KMS-11 (cell line): ENCODE results near the gene RNF14.
A peak's percentile ranks its signal among the peaks of the same experiment; 100 is the strongest.

Experiments
- H2AFZ ChIP-seq: fragments of 200-600 bp; sonication (generic); 2 replicates; pipeline ENCODE4 v1.6.1; 2016; ENCODE audit warnings: antibody characterized with exemption, mixed run types, low read depth
- H3K27ac ChIP-seq: fragments of 200-600 bp; sonication (generic); 2 replicates; pipeline ENCODE4 v1.6.1; 2016; ENCODE audit warnings: mild to moderate bottlenecking, mixed run types
- H3K27me3 ChIP-seq: fragments of 200-600 bp; sonication (generic); 2 replicates; pipeline ENCODE4 v1.6.1; 2017; ENCODE audit warnings: mild to moderate bottlenecking, low read depth, mixed run types, moderate library complexity; ENCODE audit not compliant: insufficient read depth
- H3K36me3 ChIP-seq: fragments of 200-600 bp; sonication (generic); 2 replicates; pipeline ENCODE4 v1.6.1; 2017; ENCODE audit warnings: mild to moderate bottlenecking, mixed run types; ENCODE audit not compliant: insufficient read depth
- H3K4me1 ChIP-seq: fragments of 200-600 bp; sonication (generic); 2 replicates; pipeline ENCODE4 v1.6.1; 2016; ENCODE audit warnings: mild to moderate bottlenecking, low read depth, mixed run types; ENCODE audit not compliant: poor library complexity, severe bottlenecking
- H3K4me2 ChIP-seq: fragments of 200-600 bp; sonication (generic); 2 replicates; pipeline ENCODE4 v1.7.0; 2016; ENCODE audit warnings: mild to moderate bottlenecking, mixed run types
- H3K4me3 ChIP-seq: fragments of 200-600 bp; sonication (generic); IDR thresholded peaks from 2 replicates; pipeline ENCODE4 v1.6.1; 2017; ENCODE audit warnings: low read depth, low read length, mixed read lengths; ENCODE audit not compliant: insufficient read depth
- H3K79me2 ChIP-seq: fragments of 200-600 bp; sonication (generic); 2 replicates; pipeline ENCODE4 v1.6.1; 2016; ENCODE audit warnings: low read depth, mixed run types; ENCODE audit not compliant: insufficient read depth
- H3K9ac ChIP-seq: fragments of 200-600 bp; sonication (generic); 2 replicates; pipeline ENCODE4 v1.6.1; 2016; ENCODE audit warnings: mild to moderate bottlenecking, mixed run types
- H4K20me1 ChIP-seq: fragments of 200-600 bp; sonication (generic); 2 replicates; pipeline ENCODE4 v1.6.1; 2016; ENCODE audit warnings: mild to moderate bottlenecking, mixed run types; ENCODE audit not compliant: insufficient read depth
- TF ChIP-seq, protein P1 (sequence below): fragments of 200-600 bp; sonication (generic); conservative IDR thresholded peaks from 2 replicates; pipeline ENCODE4 v1.6.1; 2017; ENCODE audit warnings: low read depth, mild to moderate bottlenecking, antibody characterized with exemption, low read length, moderate library complexity, mixed read lengths

RNF14 gene

DNA sequence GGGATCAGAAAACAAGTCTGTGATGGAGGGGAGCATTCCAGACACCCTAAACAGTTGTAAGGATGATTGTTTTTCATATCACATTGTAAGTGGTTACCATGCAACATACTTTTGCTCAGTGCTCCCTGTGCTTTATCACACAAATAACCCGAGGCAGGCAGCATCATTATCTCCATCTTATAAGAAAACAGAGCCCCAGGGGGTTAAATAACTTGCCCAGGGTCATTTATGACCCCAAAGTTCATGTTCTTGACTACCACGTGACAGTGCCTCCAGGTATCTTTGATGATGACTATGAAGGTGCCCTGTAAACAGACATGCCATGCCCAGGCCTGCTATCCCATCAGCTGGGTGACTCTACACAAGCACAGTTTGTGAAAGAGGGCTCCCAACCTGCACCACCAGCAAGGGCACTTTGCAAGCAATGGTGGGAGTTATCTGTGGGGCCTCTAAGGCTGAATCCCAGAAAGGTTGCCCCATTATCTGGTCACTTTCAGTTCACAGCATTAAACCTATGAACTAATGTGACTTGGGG lies 34.4 kb downstream of the RNF14 start:
- Histone ChIP-seq H3K4me1 (peaks cover 25% of the 10 kb centered on the region), H3K79me2 (no peaks in the 10 kb centered on the region), H3K27me3 (no peaks in the 10 kb centered on the region), H4K20me1 (no peaks in the 10 kb centered on the region), H2AFZ (no peak overlapping the region), H3K36me3 (no peaks in the 10 kb centered on the region), H3K9ac (no peak overlapping the region), H3K4me3 (no peak overlapping the region), H3K27ac (no peak overlapping the region), H3K4me2 (no peak overlapping the region)
- TF ChIP-seq, protein P1, sequence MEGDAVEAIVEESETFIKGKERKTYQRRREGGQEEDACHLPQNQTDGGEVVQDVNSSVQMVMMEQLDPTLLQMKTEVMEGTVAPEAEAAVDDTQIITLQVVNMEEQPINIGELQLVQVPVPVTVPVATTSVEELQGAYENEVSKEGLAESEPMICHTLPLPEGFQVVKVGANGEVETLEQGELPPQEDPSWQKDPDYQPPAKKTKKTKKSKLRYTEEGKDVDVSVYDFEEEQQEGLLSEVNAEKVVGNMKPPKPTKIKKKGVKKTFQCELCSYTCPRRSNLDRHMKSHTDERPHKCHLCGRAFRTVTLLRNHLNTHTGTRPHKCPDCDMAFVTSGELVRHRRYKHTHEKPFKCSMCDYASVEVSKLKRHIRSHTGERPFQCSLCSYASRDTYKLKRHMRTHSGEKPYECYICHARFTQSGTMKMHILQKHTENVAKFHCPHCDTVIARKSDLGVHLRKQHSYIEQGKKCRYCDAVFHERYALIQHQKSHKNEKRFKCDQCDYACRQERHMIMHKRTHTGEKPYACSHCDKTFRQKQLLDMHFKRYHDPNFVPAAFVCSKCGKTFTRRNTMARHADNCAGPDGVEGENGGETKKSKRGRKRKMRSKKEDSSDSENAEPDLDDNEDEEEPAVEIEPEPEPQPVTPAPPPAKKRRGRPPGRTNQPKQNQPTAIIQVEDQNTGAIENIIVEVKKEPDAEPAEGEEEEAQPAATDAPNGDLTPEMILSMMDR, result no peak

DNA sequence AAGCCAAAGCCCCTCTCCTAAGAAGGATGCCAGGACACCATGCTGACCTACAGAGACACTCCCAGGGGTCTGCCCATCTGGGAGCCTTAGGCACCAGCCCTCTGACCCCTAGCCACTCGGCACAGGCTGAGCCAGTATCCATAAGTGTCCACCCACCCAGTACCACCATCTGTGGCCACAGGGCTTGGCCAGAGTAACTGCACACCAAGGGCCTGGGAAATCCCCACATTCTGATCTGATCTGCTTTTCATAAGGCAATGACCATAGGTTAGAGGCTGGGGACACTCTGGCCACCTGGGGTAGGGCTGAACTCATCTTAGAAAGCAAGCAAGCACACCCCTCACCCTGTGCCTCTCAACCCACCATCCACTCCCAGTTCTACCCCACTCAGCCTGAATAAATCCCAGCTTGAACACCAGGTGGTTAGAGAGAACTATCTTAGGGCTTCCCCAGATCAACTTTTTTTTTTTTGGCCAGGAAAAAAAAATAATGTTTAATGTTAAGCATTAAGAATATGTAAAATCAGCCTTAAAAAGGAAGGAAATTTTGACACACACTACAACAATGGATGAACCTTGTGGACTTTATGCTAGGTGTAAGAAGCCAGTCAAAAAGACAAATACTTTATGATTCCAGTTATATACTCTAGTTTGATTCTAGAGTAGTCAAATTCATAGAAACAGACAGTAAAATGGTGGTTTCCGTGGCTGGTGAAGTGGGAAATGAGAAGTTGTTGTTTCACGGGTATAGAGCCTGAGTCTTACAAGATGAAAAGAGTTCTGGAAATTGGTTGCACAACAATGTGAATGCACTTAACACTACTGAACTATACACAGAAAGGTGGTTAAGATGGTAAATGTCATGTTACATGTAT lies 37.7 kb downstream of the RNF14 start:
- Histone ChIP-seq H3K36me3 (no peaks in the 10 kb centered on the region), H3K27ac (peak overlapping the region; percentile 32; the same call in 1 of the 2 replicates), H3K4me2 (peak overlapping the region; percentile 39; the same call in 1 of the 2 replicates), H2AFZ (no peak overlapping the region), H3K79me2 (no peaks in the 10 kb centered on the region; the same call in 1 of the 2 replicates), H3K27me3 (no peaks in the 10 kb centered on the region), H3K9ac (no peak overlapping the region), H3K4me1 (peaks cover 58% of the 10 kb centered on the region), H3K4me3 (no peak overlapping the region), H4K20me1 (no peaks in the 10 kb centered on the region)
- TF ChIP-seq, protein P1, result no peak

DNA sequence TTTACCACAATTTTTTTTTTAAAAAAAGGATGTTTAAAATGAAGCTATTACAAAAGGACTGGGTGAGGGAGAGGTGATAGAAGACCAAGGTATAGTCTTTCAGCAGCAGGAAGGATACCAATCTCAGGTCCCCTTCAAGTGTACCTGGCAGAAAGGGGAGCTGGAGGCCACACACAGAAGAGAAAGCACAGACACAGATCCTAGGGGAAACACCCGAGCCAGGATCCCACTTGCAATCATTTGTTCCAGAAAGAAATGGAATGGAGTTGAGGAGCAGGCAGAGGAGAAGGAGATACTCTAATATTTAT lies 38.3 kb downstream of the RNF14 start:
- Histone ChIP-seq H4K20me1 (no peaks in the 10 kb centered on the region), H3K79me2 (no peaks in the 10 kb centered on the region; the same call in 1 of the 2 replicates), H3K9ac (no peak overlapping the region), H3K36me3 (no peaks in the 10 kb centered on the region), H3K4me2 (peak overlapping the region; percentile 39; the same call in 1 of the 2 replicates), H3K27me3 (no peaks in the 10 kb centered on the region), H3K4me1 (peaks cover 63% of the 10 kb centered on the region), H3K27ac (peak overlapping the region; percentile 32; the same call in 1 of the 2 replicates), H3K4me3 (no peak overlapping the region), H2AFZ (no peak overlapping the region)
- TF ChIP-seq, protein P1, result no peak

DNA sequence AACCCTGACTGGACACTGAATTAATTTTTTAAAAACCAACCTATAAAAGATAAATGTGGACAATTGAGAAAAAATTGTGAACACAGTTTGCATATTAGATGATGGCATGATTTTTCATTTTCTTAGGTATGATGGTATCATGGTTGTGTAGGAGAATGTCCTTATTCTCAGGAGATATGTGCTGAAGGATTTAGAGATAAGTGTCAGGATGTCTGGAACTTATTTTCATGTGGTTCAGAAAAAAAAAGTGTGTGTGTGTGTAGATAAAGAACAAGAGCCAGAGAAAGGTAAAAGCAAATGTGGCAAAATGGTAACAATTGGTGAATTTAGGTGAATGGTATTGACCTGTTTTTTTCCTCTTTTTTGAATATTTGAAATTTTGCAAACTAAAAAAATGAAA lies 39.9 kb downstream of the RNF14 start:
- Histone ChIP-seq H3K4me1 (peaks cover 70% of the 10 kb centered on the region), H3K27me3 (no peaks in the 10 kb centered on the region), H4K20me1 (no peaks in the 10 kb centered on the region), H3K36me3 (no peaks in the 10 kb centered on the region), H3K79me2 (no peaks in the 10 kb centered on the region; the same call in 1 of the 2 replicates), H3K9ac (no peak overlapping the region), H3K4me2 (peak overlapping the region; percentile 67; the same call in 1 of the 2 replicates), H3K4me3 (no peak overlapping the region), H3K27ac (no peak overlapping the region; the same call in 1 of the 2 replicates), H2AFZ (no peak overlapping the region)
- TF ChIP-seq, protein P1, result no peak
